ENCODE measurements around the gene POLD2. TPM values are rescaled to one million over a fixed set of nuclear protein-coding genes. Genes with fewer than 3 reads are reported as not detected.

POLD2 gene
- total RNA-seq, 1 donor from 2014 or later = 107 TPM

DNA sequence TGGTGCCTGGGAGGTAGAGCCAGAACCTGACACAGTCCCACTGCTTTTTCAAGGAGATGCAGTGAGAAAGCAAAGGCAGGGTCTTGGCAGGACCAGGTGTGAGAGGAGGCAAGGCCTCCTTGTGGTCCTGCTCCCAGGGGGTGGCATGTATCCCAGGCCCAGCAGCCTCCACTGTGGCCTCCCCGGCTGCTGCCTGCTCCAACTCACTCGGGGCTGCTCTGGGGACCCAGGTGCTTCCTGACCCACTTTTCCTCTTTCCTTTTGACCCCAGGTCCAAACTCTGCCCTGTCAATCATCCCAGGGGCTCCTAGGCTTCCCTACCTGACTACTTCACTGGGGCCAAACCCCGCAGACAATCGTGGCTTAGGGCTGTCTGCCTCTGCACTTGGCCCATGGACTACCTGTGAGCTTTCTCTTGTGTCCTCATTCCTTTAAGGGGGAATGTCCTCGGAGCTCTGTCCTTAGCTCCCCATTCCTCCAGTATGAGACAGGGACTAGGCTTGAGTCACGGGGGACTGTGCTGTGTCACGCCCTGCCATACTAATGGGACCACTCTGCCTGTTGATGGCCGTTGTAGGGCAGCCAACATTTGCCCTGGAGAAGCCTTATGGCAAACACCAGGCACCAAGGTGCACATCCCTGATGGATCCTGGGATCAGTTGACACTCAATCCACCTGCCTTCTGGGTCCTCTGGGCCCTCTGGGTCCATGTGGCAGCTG is 20.3 kb downstream of the POLD2 start:
- intact Hi-C loops (cut with micrococcal nuclease) = no loop called here

DNA sequence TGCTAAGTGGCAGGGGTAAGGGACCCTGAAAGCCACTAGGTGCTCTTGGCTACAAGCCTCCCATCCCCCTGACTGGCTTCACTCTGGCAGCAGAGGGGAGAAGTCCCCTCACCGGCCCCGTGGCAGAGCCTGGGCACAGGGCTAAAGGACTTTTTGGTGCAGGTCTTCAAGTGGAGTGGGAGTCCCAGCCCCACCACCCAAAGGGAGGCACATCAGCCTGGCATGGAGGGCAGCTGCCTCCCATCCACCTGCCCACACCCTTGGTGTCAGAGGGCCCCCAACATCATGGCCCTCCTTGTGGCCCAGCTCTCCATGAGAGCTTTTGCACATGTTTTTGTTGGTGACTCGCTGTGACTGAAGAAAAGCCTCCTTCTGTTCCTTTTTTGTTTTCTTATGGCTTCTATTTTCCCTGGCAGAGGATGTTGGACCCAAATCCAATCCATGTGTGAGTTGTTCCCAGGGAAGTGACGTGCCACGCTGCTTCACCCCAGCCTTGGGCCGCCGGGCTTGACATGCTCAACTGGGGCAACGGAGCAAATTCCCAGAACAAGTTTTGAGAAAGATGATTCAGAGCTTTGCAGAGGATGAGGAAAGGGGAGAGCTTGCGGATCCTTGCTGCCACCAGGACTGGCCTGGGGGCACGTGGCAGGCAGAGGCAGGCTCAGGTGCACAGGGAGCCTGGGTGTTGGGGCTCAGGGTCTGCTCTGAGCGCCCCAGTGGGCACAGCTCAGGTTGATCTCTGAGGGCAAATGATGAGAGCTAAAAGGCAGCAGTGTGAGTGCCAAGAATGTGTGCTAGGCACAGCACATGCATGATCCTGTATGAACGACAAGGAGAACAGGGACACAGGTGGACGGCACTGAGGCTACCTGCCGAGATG is 21.1 kb downstream of the POLD2 start:
- intact Hi-C loops (cut with micrococcal nuclease) = no loop called here

DNA sequence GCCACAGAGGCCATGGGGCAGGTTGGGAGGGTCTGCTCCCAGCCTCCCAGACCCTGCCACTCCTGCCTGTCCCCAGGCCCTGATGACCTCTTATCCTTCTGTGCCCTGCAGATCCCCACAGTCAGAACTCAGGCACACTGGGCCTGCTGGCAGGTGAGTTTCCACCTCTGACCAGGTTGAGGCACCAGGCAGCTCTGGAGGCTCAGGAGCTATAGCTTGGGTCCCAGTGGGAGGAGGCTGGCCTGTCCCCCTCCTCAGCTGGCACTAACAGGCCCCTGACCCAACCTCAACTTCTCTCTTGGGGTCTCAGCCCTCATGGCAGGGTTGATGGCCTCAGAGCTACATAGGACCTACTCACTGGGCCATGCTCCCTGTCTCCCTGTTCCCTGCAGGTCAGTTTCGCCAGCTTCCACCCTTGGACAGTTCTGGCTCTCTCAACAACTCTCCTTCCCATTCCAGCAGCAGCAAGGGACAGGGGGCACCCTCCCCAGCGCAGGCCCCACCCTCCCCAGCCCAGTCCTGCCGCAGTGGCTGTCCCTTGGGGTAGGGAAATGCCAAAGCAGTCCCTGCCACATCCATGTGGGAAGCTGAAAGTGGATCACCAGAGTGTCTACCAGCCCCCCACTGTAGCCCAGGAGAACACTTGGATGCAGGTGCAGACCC is 21.9 kb downstream of the POLD2 start:
- intact Hi-C loops (cut with micrococcal nuclease) = no loop called here

GRCh38 chr7:44100458-44101302 is 22.7 kb downstream of the POLD2 start:
- intact Hi-C loops (cut with micrococcal nuclease) = no loop called here

GRCh38 chr7:44099669-44100068 is 23.7 kb downstream of the POLD2 start:
- intact Hi-C loops (cut with micrococcal nuclease) = no loop called here

DNA sequence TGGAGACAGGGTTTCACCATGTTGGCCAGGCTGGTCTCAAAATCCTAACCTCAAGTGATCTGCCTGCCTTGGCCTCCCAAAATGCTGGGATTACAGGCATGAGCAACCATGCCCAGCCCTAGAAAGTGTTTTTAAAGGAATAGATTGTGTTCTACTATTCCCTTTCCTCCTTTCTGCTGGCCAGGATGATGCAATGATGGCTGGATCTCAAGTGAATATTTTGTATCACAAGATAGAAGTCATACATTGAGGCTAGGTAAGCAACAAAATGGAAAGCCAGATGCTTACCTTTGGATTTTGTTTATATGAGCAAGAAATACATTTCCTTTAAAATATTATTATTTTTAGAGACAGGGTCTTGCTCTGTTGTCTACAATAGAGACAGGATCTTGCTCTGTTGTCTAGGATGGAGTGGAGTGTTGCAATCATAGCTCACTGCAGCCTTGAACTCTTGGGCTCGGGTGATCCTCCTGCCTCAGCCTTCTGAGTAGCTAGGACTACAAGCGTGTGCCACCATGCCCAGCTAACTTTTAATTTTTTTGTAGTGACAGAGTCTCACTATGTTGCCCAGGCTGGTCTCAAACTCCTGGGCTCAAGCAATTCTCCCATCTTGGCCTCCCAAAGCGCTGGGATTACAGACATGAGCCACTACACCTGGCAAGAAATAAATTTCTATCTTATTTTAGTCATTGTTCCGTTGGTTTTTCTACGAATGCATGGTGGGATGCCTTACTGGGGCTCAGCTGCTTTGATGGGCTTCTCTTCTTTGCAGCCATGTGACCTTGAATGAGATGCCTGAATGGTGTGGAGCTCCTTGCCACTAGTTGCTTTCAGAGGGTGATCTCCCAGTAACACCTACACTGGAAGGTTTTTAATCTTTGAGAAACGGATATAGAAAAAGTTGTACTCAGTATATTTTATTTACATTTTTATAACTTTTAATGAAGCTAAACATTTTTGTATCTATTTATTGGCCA is 25.0 kb downstream of the POLD2 start:
- intact Hi-C loops (cut with micrococcal nuclease) = no loop called here

DNA sequence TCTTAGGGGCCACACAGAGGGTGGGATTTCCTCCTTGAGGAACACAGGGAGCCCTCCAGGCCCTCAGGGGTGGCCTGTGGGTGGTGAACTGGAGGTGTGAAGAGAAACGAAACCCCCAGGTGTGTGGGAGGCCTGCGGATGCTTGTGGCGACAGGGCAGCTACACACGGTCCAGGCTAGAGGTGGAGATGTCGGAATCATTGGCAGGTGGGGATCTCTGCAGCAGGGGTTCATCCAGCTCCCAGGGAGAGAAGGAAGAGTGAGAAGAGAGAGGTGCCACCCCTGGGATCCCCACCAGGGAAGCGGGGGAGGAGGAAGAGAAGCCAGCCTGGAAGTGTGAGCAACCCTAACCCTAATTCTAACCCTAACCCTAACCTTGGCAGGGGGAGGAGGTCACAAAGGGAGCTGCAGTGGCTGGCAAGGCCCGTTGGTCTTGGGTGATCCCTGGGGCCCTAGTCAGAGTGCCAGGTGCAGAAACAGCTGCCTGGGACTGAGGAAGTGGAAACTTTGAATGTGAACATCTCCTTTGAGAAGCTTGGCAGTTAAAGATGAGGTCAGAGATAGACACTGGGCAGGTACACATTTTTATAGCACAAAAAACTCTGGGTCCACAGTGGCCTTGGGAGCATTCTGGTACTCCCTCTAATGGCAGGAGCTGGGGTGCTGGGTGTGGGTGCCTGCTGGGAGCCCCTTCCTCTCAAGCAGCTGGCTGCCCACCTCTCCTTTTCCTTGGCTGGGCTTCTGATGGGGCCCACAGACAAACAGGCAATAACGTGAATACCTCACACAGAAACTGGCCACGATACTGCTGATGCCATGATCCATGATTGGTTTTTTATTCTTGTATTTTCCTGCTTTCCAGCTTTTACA is 26.1 kb downstream of the POLD2 start:
- intact Hi-C loops (cut with micrococcal nuclease) = no loop called here

GRCh38 chr7:44096326-44096881 is 26.9 kb downstream of the POLD2 start:
- intact Hi-C loops (cut with micrococcal nuclease) = no loop called here

- intact Hi-C loops (cut with micrococcal nuclease) = no loop called here
These were observed 27.6 kb downstream of the POLD2 start for GRCh38 chr7:44095781-44096180.

- intact Hi-C loops (cut with micrococcal nuclease) = no loop called here
These were observed 28.3 kb downstream of the POLD2 start for GRCh38 chr7:44094883-44095592.

GRCh38 chr7:44094365-44094764 is 29.0 kb downstream of the POLD2 start:
- intact Hi-C loops (cut with micrococcal nuclease) = no loop called here

GRCh38 chr7:44093102-44093641 is 30.2 kb downstream of the POLD2 start:
- intact Hi-C loops (cut with micrococcal nuclease) = no loop called here

- intact Hi-C loops (cut with micrococcal nuclease) = no loop called here
These were observed 35.2 kb downstream of the POLD2 start for GRCh38 chr7:44087911-44088838.

- intact Hi-C loops (cut with micrococcal nuclease) = no loop called here
These were observed 36.7 kb downstream of the POLD2 start for GRCh38 chr7:44086627-44087026.

DNA sequence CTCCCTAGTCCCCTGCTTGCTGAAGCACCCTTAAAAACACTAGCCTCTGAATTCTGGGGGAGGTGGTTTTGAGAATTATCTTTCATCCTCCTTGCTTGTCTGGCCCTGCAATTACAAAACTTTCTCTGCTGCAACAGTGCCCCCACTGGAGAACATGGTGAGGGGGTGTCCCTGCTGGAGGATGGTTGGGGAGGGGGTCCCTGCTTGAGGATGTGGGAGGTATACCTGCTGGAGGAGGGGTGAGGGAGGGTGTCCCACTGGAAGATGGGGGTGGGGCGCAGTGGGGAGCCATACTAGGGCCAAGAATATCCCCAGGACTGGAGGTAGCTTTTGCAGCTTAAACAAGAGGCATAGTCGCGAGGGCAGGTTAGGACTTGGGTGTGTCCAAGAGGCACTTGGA is 37.8 kb downstream of the POLD2 start:
- intact Hi-C loops (cut with micrococcal nuclease) = no loop called here

GRCh38 chr7:44084701-44085100 is 38.6 kb downstream of the POLD2 start:
- intact Hi-C loops (cut with micrococcal nuclease) = loop anchor here (5.0 kb wide), 3 partner anchors 393 to 1028 kb away; partner anchors contain the start of genes TBRG4 and ZMIZ2

Measured in T-helper 1 cell treated with Interleukin-12 subunit alpha and Interleukin-12 subunit beta and Interleukin-4 antibody, amounts not matched to agents 30 ng/mL and 1 ng/mL, for 36 hours (primary cell).